ENCODE measurements around the gene PHF20.
A peak's percentile ranks its signal among the peaks of the same experiment; 100 is the strongest.
"Not testable (repeated sequence)": the region's sequence is repeated elsewhere in the genome, so short reads cannot be mapped to it uniquely, and the experiment has no call there.

The PHF20 gene

DNA sequence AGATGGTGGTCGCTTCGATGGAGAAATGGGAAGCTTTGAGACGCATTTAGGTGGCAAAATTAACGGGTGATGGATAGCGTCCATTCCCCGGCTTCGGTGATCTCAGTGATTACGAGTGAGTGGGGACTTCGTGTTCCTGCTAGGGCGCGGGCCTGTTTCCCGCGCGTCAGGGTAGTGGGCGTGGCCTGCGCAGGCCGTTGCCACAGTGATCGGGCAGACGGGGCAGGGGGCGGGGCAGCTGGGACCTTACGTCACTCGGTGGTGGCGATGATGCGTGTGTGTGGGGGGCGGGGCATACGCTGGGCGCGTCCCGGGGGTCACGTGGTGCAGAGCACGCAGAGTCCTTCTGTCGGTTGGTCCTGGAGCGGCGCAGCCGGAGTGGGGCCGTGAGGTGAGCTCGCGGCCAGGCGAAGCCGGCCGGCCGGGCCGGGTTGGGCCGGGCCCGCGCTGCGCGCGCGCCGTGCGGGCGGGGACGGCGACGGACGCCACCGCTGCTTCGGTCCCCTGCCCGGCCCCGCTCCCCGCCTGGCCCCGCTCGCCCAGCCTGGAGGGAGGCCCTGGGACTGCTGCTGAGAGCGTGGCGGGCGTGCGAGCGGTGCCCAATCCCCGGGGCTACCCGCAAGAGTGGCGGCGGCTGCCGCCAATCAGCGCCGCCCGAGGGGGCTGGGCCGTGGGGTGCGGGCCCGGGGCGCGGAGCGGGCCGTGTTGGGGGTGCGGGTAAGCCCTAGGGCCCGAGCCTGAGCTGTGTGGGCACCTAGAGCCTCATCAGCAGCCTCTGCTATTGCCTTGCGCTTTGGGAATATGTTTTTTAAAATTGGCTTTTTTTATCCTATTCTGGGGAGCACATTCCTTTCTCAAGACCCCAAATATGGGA lies at the start of gene PHF20:
TSS of gene PHF20 (plus strand) at position 327 of the 874 bp plus-strand sequence. CDS start 29,508 bp downstream, outside the sequence.
- peak; percentile 99 for DNase-seq (ENCODE audit: low read depth in 2 of 2)

DNA sequence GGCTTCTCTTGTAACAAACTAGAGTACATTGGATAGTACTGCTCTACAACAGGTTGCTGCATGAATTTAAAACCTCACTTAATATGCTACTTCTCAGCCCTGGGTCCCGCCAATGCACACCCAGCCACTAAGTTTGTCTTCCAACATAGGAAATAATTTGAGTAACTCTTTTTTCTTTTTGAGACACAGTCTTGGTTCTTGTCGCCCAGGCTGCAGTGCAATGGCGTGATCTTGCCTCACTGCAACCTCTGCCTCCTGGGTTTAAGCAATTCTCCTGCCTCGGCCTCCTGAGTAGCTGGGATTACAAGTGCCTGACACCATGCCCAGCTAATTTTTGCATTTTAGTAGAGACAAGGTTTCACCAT lies 48.6 kb upstream of the PHF20 start:
- DNase-seq (ENCODE audit: low read depth in 2 of 2) = not testable (repeated sequence)

DNA sequence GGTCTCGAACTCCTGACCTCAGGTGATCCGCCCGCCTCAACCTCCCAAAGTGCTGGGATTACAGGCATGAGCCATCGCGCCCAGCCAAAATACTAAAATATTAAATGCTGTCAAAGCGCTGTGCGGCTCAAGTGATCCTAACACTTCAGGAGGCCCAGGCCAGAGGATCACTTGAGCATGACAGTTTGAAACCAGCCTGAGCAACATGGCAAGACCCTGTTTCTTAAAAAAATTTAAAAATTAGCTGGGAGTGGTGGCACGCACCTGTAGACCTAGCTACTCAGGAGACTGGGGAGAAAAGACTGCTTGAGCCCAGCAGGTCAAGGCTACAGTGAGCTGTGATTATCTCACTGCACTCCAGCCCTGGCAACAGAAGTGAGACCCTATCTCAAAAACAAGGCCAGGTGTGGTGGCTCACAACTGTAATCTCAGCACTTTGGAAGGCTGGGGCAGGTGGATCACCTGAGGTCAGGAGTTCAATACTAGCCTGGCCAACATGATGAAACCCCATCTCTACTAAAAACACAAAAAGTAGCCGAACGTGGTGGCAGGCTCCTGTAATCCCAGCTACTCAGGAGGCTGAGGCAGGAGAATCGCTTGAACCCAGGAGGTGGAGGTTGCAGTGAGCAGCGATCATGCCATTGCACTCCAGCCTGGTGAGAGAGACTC lies 48.0 kb upstream of the PHF20 start:
- DNase-seq (ENCODE audit: low read depth in 2 of 2) = not testable (repeated sequence)

DNA sequence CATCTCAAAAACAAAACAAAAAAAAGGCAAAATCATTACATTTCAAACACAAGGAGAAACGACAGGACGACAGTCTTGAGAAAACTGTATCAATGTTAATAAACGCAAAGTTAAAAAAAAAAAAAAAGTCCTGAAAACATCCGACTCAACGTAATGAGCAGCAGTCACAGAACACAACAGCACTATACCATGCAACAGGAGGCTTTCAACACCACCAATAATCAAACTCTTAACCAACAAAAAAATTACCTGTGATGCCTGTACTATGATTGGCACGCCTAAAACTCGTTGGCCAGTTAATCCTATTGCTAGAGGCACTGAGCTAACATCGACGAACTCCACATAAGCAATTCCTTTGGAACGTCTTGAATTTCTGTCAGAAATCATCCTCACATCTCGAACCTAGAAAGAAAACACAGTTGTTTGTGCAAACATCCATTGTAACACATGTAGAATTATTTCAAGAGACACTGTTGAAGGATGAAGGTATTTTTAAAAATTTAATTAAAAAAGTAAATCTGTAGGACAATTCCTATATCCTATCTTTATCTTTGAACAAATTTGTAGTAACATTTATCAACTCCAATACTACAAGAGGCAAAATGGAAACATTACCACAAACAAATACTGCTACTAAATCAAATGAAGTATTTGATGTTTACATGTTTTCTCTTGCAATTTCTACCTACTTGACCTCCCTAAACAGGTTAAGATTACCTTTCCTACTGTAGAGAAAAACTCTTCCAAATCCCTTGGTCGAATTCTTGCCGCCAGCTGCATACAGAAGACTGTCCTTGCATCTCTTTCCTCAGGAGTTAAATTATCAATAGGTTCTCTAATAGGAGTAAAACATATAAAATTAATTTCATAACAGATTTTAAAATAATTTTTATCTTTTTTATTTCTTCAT lies 47.2 kb upstream of the PHF20 start:
- DNase-seq (ENCODE audit: low read depth in 2 of 2) = no peak

DNA sequence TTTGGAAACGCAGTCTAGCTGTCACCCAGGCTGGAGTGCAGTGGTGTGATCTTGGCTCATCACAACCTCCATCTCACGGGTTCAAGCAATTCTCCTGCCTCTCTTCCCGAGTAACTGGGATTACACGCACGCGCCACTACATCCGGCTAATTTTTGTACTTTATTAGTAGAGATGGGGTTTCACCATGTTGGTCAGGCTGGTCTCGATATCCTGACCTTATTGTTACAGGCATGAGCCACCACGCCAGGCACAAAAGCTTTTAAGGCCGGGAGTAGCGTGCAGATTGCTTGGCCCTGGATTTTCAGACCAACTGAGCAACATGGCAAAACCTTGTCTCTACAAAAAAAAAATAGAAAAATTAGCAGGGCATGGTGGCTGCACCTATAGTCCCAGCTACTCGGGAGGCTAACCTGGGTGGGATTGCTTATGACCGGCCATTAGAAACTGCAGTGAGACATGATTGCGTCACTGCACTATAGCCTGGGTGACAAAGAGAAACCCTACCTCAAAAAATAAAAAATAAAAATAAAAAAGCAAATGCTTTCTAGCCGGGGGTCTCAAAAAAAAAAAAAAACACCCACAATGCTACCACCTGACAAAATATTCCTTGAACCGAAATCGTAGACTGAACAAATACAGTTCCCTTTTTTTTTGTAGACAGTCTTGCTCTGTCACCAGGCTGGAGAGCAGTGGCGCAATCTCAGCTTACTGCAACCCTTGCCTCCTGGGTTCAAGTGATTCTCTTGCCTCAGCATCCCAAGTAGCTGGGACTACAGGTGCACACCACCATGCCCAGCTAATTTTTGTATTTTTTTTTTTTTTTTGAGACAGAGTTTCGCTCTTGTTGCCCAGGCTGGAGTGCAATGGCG lies 44.7 kb upstream of the PHF20 start:
- no peak for DNase-seq (ENCODE audit: low read depth in 2 of 2)

DNA sequence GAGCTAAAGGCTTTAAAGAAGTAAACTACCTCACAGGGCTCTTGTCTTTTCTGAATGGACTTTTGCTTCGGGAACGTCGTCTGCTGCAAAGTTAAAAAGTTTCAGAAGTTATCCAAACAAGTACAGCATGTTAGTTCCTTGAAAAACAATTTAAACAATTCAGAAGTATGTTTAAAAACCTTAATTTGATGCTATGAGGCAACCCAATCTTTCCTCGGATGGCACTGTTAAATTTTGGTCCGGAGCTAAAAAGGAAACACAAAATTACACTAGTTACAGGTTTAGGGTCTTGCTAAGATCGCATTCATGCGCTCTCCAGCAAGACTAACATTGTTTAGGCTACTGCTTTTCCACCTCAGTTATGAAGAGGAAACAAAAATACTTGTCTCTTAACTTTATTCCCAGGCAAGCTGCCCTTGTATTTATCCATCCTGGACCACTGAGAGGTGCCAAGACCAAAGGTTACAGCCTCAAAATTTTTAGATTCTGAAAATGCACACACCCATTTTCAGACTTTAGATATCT lies 42.5 kb upstream of the PHF20 start:
- no peak for DNase-seq (ENCODE audit: low read depth in 2 of 2)

DNA sequence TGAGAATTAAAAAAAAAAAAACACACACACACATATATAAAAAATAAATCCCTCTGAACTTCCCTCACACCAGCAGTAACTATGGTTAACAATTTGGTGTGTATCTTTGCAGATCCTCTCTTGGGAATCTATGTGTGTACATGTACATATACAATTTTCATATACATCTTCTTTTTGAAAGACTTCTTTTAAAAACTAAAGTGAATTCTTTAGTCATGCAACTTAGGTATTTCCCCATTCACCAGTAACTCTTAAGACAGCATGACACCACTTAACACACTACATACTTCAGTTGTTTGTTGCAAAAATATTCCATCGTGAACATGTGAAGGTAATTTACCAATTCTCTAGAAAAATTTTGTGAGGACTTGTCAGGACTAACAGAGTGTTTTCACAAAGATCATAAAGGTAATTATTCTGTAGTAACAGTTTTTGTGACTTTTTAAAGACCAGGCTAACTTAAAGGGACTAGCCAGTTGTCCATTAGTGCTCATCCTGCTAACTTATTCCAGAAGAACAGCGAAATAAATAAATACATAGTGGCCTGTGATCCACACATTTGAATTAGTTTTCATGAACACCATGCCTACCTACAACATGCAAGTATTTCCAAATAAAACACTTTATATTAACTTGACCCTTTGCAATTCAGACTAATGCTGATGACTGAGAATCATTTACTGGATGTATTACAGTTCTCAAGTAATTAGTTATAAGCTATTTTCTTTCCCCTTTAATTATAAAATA lies 41.8 kb upstream of the PHF20 start:
- no peak for DNase-seq (ENCODE audit: low read depth in 2 of 2)

DNA sequence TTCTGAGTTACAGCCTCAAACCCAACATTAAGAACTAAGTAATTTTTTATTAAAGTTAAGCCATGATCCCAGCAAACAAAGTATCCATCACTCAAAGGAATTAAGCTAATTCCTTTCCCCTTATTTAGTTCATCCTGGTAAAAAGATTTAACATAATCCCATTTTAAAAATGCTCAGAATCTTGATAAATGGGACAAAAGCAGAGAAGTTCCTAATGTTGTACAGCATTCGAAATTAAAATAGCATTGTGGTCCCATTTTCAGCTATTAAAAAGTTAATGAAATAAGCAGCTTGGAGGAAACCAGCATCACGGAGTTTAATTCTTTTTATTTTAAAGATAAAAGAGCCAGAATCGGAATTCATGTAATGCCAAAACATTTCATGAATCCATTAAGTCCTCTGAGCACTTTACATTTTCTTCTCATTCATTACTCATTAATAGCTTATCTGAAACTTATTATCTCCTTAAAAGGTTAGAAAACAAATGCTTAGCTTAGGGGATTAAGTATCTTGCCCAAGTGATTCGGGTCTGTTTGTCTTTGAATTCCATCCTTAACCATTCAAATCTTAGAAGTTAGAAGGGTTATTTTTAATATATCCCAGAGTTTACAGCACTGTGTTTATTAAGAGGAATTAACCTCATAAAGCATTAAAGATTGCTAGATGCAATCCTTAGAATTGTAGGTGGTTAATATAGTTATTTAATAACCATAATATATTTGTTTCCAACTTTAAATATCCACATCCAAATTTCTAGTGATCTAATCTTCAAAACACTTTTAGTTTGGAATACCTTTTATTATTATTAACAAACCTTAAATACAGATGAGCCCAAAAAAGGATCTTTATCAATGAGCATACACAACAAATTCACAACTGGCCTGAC lies 41.0 kb upstream of the PHF20 start:
- no peak for DNase-seq (ENCODE audit: low read depth in 2 of 2)

DNA sequence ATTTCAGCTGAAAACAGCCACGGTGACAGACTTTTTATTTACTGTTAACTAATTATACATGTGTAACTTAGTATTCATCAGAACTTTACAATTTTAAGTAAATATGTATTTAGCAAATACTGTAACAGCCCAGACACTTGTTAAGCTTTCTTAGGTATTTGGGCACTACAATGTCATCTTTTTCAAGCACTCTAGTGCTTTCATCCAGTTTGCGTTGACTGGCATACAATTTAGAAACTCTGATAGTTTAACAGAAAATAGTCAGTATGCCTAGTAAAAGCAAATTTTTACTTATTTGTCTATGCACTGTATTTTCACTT lies 40.4 kb upstream of the PHF20 start:
- DNase-seq (ENCODE audit: low read depth in 2 of 2) = no peak

DNA sequence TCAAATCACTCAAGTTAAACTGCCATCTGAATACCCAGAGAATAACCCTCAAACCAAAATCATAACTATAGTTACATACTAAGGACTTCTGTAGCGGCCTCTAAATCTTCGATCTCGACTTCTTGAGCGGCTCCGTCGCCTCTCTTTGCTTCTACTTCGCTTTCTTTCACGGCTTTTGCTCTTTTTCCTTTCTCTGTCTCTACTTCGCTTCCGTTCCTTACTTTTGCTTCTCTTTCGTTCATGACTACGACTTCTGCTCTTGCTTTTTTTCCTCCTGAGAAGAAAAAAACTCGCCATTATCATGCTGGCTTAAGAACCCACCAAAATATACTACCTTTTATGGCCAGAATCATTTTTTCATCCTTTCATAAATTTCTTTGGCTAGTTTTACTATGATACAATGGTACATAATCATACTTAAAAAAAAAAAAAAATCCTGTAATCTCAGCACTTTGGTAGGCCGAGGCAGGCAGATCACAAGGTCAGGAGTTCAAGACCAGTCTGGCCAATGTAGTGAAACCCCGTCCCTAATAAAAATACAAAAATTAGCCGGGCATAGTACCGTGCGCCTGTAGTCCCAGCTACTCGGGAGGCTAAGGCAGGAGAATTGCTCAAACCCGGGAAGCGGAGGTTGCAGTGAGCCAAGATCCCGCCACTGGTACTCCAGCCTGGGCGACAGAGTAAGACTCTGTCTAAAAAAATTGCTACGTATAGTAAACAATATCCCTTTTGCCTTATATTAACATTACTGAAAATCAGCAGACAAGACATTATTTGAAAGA lies 39.8 kb upstream of the PHF20 start:
- DNase-seq (ENCODE audit: low read depth in 2 of 2) = no peak

DNA sequence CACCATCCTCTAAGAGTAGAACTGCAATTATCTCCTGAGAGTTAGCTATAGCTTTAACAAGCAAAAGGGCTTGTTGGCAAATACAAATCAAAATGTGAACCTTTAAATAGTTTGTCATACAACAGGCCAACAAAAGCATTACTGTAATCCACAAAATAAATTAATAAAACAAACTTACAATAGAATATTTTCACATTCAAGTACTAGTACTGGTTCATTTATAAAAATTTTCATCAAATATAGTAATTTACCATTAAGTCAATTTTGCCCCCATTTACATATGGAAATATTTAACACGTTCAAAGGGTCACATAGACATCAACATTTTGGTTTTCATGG lies 39.2 kb upstream of the PHF20 start:
- DNase-seq (ENCODE audit: low read depth in 2 of 2) = no peak

DNA sequence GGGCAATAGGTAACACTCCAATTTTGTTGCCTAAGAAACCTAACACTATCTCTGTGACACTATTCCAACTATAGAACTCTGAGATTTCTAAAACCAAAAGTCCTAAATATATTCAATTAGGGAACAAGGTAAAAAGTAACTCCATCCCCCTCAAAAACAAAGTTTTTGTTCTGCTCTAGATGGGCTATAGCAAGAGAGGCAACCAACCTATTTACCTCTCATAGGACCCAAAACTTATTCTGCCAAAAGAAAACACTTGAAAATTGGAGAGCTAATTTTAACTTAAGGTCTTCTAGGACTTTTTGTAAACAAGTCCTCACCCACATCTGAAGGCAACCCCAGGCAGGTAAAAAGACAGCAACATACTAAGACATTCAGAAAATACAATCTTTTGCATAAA lies 37.4 kb upstream of the PHF20 start:
- no peak for DNase-seq (ENCODE audit: low read depth in 2 of 2)

DNA sequence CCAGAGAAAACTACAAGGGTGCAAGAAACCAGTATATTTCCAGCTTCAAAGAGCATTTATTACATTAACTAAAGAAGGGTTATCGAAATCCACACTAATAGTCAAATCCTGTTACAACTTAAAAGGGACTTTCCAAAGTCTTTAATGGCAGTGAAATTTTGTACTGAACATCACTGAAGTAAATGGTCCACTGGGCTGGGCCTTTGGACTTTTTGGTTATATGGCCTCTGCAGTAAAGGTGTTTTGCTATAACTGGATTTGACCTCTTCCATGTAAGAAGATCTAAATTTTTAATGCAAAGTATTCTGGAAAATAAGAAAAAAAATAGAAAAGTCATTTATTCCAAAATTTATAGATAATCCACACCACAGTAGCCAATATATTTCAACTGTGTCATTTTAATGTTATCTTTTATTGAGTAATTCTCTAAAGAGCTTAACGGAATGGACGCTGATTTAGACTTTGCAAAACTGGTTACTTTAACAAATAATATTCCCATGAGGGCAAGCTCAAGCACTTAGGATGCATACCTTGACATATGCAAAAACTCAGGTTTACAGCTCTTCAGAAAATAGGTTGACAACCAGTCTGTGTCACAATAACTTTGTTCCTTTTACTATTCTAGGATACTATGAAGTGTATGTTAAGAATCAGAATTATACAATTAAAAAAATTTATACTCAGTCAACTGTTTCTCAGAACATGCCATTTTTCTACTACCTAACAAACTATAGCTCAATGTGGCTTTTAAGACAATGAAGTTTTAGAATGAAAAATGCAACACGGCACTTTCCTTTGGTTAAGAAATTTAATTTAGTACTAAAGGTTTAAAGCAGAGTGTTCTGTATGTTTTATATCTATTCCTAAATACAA lies 36.8 kb upstream of the PHF20 start:
- no peak for DNase-seq (ENCODE audit: low read depth in 2 of 2)

DNA sequence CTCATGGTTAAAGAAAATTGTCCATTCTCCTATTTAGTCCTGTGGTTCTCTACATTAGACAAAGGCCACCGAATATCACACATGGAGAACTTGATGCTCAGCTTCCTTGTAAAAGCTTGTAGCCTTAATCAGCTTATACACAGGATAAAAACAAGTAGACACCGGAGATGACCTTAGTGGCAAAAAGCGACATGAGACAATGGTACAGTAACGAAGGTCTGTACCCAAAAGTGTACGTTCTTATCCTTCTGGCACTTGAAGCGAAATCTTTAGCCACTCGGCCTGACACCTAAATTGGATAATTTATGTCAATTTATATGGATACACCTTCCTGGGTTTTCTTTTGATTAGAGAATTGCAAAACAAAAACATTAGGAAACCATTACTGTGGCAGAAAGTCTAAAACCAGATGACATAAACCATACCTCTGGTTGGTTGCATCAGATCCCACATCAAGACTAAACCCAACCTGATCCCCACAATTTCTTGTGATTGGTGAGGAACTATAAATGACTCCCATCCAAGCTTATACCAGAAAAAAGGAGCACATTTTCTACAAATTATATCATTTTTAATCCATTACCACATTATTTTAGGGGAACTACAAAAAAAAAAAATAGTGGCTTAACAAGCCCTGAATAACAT lies 35.9 kb upstream of the PHF20 start:
- DNase-seq (ENCODE audit: low read depth in 2 of 2) = no peak

DNA sequence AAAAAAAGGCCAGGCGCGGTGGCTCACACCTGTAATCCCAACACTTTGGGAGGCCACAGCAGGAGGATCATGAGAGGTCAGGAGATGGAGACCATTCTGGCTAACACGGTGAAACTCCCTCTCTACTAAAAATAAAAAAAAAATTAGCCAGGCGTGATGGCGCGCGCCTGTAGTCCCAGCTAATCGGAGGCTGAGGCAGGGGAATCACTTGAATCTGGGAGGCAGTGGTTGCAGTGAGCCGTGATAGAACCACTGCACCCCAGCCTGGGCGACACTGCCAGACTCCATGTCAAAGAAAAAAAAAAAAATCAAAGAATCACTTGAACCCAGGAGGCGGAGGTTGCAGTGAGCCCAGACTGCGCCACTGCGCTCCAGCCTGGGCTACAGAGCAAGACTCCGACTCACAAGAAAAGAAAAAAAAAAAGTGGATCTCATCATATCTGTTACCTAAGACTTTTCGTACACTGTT lies 33.9 kb upstream of the PHF20 start:
- no peak for DNase-seq (ENCODE audit: low read depth in 2 of 2)

DNA sequence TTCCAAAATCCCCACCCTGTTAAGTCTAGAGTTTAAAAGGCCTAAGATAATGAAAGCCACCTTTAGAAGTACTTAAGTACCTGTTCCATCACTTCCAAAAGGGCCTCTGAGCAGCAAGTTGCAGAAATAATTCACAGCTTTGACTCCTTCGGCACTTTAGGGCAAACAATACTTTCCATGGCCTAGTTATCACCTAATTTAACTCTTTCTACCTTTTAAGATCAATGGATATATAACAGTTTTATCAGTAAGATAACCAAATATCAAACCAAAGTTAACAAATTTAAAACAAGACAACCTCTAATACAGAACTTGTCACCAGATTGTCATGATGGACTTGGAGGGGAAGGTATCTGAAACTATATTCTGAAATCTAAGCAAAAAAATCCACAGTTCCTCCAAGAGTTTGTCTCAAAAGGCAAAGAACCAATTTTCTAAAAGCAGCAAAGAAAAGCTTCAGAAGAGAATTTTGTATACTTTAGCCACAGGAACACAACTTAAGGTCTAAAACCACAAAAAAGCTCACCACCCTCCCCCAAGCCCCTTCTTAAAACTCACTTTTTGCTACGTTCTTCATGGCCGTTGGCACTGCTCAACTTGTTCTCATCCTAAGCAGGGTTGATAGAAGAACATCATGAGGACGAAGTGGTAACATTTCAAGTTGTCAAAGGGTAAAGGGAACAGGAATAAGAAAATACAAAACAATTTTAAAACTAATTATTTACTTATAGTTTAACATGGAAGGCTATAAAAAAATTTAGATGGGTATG lies 33.2 kb upstream of the PHF20 start:
- DNase-seq (ENCODE audit: low read depth in 2 of 2) = no peak
